HG03025 (cell line): ENCODE data around the gene MOCOS.

Experiments
- ATAC-seq: cut with Tn5 transposase; IDR thresholded peaks from one replicate; pipeline ENCODE4 v1.9.1; 2021; ENCODE audit warnings: mild to moderate bottlenecking, moderate library complexity; ENCODE audit not compliant: unreplicated experiment, low FRiP score

The MOCOS gene

DNA sequence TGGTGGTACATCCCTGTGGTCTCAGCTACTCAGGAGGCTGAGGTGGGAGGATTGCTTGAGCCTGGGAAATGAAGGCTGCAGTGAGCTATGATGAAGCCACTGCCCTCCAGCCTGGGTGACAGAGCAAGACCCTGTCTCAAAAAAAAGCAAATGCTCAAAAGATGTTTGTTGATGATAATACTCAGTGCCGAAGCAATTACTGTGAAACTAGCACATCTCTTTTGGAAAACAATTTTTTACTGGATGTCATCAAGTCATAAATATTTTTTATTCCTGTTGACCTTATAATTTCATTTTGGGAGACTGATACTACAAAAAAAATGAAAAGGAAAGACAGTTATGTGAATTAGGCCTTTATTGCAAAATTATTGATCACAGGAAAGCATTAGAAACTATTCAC lies 75.7 kb downstream of the MOCOS start:
- no peak for ATAC-seq

DNA sequence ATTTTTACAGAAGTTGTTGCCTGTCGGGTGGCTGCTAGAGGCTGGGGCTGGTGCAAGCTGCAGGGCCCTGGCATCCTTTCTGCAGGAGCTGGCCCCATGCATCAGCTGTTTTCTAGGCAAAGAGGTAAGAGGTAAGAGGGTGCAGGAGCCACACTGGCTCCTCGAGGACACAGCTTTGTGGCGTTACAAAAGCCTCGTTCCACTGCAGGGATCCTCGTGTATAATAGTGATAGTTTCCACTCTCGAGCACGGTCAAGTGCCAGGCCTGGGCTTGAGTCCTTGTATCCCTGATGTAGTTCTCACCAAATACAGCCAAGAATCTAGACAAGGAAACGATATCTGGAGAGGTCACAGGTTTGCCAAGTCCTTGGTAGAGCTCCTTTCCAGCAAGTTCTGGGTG lies 77.0 kb downstream of the MOCOS start:
- no peak for ATAC-seq

DNA sequence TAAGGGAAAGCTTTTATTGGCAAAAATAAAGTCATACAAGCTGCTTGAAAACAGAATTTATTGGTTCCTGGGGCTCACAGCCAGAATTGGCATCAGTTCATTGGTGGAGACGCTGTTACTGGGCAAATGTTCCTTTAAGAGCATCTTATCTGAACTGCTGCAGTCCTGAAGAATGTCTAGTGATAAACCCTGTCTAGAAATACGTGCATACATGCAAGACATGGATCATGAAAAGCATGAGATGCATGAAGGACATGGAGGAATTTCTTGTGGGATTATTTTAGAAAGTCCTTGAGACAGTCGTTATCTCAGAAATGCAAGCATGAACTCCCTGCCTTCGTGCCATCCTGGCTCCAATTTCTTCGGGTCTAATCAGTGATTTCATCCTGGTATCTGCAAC lies 77.7 kb downstream of the MOCOS start:
- no peak for ATAC-seq

DNA sequence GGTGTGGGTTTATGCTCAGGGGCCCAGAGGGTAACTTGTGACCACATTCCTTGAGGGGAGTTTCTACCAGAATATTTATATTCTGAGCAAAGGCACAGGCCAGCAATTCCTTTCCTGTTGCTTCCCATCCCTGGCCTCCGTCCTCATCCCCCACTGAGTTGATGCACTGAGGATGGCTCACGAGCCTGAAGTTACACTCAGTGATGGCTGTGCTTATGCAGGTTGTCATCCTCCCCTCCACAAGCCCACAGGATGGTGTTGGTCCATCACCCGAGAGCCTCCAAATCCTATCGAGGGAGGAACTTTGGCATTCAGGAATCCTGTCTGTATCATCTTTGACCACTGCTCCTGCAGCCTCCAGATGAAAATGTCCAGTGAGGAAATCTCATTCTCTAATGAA lies 81.9 kb downstream of the MOCOS start:
- ATAC-seq = no peak

DNA sequence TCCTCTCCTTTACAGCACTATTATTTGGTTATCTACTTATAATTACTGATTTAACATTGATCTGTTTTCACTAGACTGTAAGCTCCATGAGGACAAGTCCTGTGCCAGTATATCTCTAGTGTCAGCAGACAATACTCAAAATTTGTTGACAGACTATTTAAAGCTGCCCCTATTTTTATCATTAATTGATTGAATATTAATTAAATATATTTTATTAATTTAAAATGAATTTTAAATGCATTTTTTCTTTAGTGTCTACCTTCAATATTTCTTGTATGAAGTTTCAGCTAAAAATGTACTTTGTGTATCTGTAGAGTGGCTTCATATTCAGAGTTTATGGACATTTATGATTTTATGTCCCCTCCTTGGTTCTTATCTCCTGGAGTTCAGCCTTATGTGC lies 83.9 kb downstream of the MOCOS start:
- ATAC-seq = no peak

DNA sequence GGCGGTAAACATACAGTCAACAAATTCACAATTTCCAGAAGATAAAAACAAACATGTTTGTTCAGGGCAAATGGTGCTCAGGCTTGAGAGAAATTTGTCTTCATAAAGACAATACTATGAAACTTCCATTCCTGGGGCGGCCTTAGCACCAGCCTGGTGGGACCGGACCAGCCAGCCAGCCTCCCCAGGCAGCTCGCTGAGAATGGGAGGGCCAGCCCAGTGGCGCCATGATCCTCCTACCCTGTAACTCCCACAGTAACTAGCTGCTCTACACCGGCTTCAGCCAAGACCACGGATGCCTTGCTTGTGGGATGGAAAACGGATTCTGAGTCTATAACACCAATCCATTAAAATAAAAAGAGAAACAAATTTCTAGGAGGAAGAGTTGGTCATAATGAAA lies 86.0 kb downstream of the MOCOS start:
- no peak for ATAC-seq

DNA sequence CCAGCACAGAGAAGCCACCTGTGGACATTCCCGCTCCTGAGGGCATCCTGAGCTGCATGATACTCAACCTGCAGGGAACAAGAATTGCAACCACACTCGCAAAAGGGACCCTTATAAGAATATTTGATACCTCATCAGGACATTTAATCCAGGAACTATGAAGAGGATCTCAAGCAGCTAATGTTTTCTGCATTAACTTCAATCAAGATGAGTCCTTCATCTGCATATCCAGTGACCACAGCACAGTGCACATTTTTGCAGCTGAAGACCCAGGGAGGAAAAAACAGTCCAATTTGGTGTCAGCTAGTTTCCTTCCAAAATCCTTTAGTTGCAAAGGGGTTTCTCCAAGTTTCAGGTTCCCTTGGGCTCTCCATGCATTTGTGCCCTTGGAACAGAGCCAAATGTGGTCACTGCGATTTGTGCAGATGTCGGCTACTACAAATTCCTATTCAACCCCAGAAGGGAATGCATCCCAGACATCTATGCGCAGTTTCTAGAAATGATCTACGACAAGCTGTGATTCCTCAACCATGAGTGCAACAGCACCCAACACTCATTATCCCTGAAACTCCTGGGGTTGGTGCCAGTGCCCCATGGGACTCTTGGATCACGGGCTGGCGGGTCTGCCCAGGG lies 86.9 kb downstream of the MOCOS start:
- no peak for ATAC-seq

DNA sequence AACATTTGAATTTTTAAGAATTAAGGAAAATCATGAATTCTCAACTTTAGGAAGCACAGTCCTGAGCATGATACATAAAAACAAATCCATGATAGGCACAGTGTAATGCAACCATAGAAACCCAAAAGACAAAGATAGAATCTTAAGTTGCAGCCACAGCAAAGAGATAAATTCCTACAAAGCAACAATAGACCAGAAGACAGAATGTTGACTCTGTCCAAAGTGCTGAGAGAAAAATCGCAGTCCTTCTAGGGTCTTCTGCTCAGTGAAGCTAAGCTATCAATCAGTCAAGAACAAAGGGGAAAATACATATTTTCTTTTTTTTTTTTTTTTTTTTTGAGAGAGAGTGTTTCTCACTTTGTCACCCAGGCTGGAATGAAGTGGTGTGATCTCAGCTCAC lies 88.3 kb downstream of the MOCOS start:
- no peak for ATAC-seq

DNA sequence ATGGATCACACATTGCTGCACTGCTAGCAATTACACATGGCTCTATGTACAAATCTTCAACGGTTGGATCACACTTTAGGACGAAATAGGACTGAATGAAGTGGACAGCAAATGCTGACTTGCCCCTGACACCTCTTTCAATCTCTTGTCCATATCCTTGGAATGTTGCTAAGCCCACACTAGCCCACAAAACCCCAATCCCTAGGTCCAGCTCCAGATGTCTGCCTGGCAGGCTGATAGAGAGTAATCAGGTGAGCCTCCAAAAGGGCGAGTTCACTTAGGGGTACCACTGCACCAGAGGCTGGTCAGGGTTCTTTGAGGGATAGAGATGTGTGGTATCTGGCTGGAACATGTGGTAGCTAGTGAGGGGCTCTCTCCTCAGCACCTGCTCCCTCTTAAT lies 91.7 kb downstream of the MOCOS start:
- ATAC-seq = no peak

DNA sequence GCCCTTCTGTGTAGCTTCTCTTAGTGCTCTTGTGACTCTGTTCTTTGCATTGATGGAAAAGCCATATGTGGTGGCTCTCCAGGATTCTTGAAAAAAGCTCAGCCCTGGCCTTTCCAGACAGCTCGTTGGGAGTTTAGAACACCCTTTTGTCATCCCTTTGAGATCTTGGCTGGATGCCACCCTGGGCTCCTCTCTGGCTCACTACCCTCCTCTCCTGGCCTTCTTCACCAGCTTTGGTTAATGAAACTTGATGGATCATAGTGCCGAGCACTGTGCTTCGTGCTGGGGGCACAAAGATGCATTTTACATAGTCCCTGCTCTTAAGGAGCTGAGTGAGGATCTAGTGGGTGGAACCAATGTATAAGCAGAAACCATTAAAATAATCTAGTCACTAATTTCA lies 94.6 kb downstream of the MOCOS start:
- ATAC-seq = no peak

DNA sequence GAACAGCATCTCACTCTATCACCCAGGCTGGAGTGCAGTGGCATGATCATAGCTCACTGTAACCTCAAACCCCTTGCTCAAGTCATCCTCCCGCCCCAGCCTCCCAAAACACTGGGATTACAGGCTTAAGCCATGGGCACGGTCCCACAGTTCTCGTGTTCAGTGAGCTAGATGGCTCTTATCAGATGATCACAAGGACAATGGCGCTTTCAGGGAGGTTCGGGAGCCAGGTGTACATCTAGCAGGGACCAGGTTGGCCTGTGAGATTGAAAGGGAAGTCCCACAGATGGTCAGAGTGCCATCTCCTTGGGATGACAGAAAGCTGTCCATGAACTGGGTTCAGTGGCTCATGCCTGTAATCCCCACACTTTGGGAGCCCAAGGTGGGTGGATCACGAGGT lies 96.2 kb downstream of the MOCOS start:
- no peak for ATAC-seq

DNA sequence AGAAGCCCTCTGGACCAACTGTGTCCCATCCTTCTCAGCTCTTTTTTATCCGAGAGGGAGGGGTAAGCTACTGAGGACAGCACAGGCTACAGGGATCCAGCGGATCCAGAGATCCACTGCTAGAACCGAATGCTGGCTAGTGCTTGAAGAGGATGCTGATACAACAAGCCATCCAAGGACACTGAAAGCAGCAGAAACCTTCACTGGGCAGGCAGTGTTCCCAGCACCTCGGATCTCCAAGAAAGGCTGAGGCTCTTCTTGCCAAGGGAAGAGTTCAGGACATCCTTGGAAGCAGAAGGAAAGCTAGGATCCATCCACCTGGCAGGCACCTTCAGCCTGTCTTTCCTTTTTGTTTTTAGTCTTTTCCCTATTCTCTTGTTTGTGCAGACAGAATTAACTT lies 97.0 kb downstream of the MOCOS start:
- no peak for ATAC-seq

DNA sequence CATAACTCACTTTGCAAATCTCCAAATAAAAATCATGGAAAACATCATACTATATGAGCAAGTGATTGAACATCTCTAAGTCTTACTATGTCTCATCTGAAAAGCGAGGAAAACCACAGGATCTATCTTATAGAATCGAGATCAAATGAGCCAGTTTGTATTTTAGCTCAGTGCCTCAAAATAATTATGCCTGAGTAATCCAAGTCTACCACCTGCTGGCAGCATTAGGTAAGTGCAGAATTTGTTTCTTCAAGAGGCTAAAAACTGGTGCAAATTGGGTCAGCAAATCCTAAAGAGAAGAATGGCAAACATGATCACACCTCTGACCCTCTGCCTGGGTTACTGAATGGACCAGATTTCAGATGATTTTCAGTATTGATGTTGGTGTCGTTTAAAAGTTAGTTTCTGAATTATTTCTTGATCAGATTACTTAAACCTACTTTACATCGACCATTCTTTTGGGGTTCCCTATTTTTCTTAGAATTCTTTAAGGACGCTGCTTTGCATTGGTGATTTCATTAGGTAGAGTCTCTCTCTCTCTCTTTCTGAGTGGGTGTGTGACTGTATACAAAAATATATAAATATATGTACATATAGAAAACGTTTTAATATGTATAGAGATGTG lies 97.5 kb downstream of the MOCOS start:
- ATAC-seq = no peak

DNA sequence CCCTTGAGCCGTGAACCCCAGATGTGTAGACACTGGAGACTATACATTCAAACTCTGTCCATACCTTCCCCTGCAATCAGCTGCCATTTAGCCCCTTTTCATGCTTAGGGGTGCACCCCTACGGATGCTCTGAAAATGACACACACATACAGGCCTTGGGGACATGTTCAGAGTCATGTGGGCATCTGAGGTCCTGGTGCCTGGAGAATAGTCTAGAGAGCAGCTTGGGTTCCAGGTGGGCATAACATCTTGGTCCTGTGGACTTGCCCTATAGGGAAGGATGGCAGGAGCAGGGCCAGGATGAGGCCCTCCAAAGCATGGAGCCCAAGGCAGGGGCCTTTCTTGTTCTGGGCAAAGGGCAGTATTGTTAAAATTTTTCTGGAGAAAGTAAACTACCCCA lies 100.4 kb downstream of the MOCOS start:
- ATAC-seq = no peak

DNA sequence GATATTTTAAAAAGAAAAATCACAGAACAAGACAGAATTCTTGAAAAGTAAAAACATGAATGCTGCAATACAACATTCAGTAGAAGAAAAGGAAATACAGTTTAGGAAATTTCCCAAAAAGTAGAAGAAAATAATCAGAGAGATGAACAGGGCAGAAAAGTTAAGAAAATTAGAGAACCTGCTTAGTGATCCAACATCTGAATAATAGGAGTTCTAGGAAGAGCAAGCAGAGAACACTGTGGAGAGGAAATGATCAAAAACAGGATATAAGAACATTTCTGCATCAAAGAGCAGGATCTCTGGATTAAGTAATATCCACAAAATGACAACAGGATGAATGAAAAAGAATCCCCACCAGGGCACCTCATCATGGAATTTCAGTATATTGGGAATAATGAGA lies 101.4 kb downstream of the MOCOS start:
- ATAC-seq = no peak

DNA sequence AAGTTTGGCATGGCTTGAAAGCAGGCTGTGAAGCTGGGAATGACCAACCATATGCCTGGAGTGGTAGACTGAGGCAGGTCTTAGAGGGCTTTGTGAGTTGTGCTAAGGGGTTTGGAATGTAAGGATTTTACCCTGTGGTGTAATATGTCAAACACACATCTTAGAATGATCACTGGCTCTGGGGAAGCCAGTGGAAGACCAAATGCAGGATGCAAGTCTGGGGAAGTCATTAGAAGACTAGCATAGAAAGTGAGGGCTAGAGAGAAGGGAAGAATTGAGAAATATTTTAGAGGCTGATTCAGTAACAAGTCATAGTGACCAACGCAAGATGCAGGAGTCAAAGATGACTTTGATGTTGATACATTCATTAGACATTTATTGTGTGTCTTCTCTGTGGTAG lies 106.7 kb downstream of the MOCOS start:
- ATAC-seq = no peak

DNA sequence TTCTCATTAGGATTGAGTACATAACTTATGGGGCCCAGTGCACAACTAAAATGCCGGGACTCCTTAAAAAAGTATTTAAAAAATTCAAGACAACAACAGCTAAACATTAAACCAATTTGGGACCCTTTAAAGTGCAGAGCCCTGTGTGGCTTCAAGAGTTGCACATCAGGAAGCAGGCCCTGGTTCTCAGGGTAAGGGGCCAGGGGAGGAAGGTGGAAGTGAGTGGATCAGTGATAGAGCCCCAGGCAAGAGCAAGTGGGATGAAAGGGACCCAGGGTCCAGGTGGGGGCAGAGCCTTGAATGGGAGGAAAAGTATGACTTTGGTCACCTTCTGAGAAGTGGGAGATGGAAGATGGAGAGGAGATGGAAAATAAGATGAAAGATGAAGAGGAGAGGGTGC lies 107.9 kb downstream of the MOCOS start:
- ATAC-seq = no peak

DNA sequence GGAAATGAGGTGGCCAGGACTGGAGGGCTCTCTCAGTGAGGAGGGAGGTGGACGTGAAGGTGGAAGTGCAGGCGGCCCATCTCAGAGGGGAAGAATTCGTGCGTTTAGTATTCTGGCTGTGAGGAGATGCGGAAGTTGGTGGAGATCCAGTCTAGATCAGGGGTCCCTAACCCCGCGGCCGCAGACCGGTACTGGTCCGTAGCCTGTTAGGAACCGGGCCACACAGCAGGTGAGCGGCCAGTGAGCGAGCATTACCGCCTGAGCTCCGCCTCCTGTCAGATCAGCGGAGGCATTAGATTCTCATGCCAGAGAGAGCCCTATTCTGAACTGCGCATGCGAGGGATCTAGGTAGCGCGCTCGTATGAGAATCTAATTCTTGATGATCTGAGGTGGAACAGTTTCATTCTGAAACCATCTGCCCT lies 108.6 kb downstream of the MOCOS start:
- no peak for ATAC-seq

DNA sequence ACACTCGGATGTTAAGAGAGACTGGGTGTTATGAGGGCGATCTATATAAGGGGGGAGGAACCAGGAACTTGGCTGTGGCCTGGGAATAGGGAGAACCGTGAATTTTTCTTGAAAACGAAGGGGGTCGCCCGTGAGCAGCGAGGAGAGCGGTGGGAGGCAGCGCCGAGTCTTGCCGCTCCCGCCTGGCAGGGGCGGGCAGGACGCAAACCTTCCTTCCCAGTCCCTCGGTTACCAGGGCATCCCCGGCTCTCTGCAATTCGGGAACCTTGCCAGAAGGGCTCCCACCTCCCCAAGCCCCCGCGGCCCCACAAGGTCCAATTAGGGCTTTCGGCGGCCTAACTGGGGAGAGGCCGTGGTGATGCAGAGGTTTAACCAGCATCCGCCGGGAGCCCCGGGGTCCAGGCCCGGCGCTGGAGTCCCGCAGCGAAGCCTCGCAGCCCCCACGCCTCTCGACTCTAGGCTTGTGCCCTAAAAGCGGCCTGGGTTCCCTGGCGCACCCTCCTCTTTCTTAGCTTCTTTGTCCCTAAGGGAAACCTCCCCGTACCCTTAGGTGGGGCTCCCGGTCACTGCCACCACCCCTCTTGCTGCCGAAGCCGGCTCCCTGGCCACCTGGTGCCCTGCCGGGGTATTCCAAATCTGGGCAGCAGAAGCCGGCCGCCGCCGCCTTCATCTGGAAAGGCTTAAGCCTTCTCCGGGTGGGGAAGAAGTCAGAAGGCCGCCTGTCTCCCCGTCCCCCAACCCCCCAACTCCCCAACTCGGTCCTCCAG lies 109.5 kb downstream of the MOCOS start:
- peak; percentile 22 for ATAC-seq

DNA sequence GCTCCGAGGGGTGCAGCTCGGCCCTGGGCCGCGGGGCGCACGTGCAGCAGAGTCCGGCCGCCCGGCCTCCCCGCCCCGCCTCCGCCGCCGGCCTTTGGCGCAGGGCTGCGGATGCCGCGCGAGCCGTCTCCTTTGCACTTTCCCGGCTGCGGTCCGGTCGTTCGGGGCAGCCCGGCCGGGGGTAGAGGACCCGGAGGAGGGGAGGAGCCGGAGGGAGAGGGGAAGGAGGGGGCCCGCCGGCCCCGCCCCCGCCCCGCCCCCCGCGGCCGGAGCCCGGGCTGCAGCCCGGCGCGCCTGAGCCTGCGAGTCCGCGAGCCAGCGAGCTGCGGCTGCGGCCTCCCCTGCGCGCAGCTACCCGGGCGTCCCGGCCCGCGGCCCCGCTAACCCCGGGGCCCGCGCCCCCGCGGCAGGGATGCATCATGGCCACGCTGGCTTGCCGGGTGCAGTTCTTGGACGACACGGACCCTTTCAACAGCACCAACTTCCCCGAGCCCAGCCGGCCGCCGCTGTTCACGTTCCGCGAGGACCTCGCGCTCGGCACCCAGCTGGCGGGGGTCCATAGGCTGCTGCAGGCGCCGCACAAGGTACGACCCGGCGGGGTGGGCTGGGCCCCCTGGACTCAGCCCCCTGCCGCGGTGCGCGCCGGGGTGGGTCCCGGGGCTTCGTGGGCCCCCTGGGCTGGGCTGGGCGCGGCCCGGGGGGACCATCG lies 110.3 kb downstream of the MOCOS start, which contains the start of gene FHOD3:
FHOD3 (plus strand) TSS at position 297 of the 709 bp plus-strand sequence; CDS start at position 420, 123 bp downstream.
- ATAC-seq = peak; percentile 55

DNA sequence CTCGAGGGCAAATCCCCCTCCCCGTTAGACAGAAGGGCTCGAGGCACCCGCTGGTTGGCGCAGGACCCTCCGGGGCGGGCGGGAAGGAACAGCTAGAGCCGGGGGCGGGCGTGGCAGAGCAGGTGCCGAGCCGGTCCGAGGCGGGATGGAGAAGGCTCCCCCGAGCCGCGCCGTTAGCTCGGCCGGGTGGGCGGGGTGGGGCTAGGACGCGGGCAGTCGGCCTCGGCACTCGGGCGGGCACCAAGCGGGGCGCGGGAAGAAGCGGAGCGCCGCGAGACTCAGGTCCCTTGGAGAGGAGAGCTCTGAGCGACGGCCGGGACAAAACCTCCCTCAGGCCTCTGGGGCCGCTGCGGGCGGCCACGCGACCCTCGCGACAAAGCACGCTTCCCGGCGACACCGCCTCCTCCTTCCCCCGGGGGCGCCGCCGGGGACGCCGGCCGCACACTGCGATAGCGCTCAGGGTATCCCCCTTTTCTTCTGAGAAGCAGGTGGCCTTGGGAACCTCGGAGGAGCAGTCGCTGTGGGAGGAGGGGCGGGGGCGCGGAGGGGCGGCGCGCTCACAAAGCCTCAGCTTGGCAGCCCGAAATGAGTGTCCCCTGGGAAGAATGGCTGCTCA lies 110.9 kb downstream of the MOCOS start:
- no peak for ATAC-seq
